Measurements from ENCODE around the gene PIP5K1B.
A peak's percentile ranks its signal among the peaks of the same experiment; 100 is the strongest.

The PIP5K1B gene

DNA sequence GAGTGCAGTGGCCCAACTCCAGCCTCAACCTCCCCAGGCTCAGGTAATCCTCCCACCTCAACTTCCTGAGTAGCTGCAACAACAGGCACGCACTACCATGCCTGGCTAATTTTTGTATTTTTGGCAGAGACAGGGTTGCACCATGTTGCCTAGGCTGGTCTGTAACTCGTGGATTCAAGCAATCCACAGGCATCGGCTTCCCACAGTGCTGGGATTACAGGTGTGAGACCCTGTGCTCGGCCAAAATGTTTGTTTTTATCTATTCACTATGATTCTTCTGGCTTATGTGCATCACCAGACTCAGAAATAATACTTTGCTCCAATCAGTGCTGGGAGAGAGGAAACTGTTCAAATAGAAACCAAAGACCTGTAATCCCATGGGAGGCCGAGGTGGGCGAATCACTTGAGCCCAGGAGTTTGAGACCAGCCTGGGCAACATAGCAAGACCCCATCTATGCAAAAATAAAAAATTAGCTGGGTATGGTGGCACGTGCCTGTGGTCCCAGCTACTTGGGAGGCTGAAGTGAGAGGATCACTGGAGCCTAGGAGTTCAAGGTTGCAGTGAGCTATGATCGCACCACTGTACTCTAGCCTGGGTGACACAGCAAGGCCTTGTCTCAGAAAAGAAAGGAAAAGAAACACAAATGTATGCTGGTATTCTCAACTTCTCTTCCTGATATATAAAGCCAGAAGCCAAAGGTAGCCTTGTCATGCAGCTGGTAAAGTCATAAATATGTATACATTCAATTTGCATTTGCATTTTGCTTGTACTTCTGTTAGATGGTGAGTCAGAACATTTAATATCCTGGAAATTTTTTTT lies 4.5 kb downstream of the PIP5K1B start:
- DNase-seq, result no peak

DNA sequence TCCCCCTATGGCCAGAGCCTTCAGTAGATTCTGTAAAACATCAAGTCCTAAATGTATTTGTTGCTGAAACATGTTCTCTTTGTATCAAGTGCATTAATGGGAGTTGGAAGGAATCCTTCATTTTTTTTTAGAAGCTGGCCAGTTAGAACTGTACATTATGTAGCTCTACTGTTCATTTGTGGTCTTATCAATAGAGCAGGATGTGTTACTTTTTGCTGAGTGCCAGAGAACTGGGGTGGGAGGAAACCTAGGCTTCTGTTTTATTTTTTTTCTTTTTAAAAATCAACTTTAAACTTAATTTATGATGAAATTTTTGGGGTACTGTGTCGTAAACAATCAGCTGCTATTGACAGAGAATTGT lies 5.1 kb downstream of the PIP5K1B start:
- no peak for DNase-seq

DNA sequence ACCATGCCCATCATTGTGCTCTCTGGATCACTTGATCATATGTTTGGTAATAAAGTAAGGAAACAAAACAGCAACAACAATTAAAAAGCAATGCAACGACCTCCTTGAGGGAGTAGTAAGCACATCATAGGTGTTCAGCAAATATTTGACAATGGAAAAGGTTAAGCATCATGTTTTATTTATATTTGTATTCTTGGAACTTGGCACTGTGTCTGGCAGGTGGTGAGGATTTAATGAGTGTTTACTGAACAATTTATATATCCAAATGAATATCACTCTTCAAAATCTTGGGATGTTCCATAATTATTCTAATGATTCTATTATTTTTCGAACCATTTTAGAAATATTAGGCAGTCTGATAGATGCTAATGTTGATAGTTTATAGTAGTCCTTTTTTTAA lies 6.2 kb downstream of the PIP5K1B start:
- no peak for DNase-seq

DNA sequence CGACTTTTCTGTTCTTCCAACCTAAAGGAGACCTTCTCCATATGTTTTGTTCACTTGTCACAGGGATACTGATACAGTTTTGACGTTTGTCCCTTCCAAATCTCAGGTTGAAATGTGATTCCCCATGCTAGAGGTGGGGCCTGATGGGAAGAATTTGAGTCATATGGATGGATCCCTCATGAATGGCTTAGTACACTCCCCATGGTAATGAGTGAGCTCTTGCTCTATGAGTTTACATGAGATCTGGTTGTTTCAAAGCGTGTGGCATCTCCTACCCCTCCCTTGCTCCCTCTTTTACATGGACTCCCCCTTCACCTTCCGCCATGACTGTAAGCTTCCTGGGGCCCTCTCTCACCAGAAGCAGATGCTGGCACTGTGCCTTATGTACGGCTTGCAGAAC lies 6.9 kb downstream of the PIP5K1B start:
- DNase-seq, result no peak

DNA sequence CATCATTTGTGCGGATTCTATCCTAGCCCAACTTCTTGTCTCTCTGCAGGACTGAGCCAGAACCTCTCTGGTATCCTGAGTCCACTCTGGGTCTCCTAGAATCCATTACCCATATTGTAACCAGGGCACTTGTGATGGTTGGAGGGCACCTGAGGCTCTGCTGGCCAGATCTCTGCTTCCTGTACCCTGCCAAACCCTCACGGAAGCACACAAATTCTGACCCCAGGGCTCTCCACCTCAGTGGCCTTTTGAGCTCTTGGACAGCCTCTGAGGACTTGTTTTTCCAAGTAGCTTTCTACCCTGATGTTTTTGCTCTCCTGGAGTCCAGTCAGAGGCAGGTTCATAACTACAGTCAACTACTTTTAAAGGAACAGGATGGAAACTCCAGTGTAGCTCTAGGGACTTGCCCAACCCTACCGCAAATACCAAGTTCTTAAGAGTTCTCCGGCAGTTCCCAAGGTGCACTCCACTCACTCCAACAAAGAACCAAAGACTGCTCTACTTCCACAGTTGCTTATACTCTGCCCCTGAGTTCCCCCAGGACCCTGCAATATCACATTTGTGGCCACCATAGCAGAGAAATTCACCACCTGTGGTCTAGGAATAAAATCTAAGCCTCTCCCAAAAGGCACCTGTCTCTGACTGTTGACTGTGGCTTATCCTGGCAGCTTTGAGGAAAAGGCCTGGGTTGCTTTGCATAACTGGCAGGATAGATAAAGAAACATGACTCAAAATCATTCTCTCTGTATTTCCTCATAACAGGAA lies 9.6 kb downstream of the PIP5K1B start:
- no peak for DNase-seq

DNA sequence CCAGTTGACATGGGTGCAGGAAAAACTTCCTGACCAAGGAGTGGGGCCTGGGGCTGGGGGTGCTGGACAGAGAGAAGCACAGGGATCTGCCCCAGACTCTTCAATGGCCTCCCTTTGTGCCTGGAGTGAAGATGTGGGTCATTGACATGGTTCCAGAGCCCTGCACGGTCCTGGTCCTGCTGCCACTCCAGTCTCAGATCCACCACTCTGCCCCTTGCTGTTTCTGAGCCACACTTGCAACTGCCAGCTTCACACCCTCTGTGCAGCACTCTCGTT lies 10.1 kb downstream of the PIP5K1B start:
- DNase-seq, result no peak

DNA sequence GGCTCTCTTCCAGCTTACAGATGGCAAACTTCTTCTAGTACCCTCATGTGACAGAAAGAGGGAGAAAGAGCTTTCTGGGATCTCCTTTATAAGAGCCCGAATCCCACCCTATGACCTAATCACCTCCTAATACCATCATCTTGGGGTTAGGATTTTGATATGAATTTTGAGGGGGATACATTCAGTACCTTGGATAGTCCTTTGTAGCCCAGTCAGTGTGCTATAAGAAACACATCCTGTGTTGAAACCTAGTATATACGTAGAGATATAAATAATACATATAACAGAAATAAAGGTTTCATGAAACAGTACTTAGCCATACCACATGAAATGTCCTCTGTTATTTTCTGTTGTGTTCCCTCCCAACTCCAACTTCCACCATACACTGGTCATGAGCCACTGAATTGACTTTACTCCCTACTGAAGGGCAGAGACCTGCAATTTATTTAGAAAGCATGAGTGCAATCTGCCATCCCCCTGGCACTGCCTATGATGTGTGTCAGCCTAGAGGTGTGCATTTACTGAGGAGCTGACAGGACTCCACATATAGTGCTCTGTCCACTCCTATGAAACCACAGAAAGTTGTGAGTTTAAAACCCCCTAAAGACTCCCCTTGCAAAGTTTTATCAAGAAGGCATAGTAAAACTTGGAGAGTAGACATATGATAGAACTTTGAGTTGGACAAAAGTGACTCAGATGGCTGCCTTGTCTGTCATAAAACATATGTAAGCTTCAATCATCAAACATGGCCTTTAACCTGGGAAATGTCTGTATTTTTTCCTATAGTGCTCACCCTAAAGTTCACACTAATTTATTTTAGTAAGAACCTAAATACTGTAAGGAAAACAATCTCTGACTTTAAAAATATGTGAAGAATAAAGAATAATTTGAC lies 12.8 kb downstream of the PIP5K1B start:
- DNase-seq, result no peak

DNA sequence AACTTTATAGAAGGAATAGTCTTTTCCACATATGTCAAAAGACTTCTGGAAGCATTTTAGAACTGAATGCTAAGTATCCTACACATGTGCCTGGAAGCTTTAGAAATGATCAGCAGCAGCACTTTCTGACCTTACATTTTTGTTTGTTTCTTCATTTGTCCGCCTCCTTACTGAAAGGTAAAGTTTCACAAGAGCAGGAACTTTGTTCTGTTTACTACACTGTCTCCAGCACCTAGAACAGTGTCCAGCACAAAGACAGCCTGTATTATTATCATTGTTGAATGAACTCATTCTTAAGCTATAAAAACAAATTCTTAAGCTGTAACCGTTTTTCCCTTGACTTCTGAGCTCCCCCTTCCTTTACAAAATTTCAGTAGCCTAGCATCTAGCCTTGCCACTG lies 14.8 kb downstream of the PIP5K1B start:
- no peak for DNase-seq

DNA sequence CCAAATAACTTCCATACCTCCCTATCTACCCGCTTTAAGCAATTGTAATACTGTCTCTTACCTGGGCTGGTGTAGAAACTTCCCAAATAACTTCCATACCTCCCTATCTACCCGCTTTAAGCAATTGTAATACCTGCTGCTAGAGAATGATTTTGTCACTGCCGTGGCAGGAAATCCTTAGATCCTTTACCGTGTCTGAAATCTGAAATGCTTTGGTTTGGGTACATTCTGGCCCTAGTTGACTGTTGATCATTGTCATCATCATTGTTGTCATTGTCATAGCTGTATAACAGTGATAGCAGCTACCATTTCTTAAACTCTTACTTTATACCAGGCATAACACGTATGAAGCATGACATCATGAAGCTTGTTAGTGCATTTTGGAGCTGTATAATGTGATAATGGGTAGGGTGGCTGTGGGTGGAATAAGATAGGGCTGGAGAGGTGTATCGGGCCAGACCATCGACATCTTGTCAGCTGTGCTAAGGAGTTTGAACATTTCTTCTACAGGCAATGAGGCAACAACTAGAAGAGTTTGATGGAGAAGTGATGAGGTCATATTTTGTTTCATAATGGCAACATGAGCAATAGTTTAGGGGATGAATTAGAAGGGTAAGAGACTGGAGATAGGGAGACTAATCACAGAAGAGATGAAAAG lies 15.7 kb downstream of the PIP5K1B start:
- no peak for DNase-seq

DNA sequence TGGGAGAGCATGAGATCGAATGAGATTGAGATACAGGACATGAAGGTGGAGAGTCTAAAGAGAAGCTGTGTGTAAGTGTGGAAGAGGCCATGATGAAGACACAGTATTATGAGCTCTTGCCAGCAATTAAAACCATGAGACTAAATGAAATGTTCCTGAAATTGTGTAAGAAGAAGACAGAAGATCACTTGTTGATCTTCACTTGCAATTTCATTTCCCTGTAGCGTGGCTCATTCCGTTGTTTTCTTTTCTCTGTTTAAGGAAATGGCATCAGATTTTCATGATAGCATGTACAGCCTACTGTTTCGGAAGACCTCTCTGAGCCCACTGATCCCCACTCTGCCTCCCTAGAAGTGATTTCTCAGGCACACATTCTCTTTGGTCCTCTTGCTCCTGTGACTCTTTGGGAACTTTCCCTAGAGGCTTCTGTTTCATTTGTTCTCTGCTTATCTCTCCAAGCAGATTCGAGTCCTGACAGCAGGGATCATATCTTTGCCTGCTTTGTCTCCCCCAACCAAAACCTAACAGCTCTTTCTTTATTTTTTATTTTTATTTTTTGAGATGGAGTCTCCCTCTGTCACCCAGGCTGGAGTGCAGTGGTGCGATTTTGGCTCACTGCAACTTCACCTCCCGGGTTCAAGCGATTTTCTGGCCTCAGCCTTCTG lies 16.8 kb downstream of the PIP5K1B start:
- no peak for DNase-seq

DNA sequence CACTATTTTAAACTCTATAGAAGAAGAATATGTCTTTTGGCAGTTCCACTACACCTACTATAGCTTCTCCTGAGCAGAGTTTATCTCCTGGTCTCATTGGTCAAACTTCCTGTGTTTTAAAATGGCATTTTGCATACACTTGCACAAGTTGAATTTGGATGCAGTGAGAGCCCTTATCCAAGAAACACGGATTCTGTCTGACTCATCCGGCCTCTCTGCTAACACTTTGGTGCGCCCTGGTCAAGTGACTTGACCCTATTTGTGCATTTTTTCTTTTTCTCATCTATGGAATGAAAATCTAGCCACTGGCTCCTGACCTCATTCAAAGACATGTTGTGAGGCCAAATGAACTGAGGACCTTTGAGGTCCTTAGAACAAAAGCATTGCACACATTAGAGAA lies 20.0 kb downstream of the PIP5K1B start:
- no peak for DNase-seq

DNA sequence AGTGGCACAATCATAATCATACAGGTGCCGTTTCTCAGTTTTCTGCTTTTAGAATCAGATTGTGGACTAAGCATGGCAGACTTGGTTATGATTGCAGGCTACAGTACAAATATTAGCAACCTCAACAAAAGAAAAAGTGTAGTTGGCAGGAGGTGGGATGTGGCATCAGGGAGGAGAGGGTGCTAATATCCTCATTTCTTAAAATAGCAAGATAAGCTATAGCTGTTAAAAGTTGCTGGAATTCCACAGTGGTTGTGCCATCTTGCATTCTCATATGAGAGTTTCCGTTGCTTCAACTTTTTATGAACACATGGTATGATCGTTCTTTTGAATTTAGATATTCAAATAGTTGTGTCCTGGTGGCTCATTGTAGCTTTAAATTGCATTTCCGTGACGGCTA lies 21.4 kb downstream of the PIP5K1B start:
- DNase-seq, result no peak

DNA sequence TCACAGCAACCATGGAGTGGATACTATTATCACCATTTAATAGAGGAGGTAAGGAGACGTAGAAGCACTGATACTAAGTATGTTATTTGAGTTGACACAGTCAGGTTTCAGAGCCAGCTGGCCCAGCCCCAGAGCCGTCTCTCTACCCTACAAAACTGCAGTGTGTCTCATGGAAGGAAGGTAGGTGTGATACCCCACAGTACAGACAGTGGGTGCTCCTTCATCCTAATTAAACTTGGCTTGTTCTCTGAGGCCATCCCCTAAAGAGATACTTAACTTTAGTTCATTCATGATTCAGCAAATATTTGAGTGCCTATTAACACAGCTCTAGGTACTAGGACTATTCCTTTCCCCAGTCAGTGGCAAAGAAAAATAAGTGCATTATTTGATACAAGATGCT lies 22.6 kb downstream of the PIP5K1B start:
- DNase-seq, result no peak

DNA sequence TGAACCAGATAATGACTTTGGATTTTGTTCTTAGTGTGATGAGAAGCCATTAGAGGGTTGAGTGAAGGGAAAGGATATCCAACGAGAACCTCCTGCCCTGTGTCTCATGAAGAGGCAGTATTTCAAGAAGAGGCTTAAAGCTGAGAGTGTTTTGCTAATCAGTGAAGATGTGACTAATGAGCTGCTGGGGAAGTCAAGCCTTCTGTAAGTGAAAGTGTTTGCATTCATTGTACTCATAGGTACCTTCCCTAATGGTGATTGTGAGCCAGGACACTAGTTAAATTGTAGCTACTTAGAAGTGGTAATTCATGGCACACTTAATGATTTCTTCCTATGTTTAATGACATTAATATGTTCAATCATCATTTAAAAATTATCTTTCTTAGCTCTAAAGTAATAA lies 23.7 kb downstream of the PIP5K1B start:
- no peak for DNase-seq

DNA sequence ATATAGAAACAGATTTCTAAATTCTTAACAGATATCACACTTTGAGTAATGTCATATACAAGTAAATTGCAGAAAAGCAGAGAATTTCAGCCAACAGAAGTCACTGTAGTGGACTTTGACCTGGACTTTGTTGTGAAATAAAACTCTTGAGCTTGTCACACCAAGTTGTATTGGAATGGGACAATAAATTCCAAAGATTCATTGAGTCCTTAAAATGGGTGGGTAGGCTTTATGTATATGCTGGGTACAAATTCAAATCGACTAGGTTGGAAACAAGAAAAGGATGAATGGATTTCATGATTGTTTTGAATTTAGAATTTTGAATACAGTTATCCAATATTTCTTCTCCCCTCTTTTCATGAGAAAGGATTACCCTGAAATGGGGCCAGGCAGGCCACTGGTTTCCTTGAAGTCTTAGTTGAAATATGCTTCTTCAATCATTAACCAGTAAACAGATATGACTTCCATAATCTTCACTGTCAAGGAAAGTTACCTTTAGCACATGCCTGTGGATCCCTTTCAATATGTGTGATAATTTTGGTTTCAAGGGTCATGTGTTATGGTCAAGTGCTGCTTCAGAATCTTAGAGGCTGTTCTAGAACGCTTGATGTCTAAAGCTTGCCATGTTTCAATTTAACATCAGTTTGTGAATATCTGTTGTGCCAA lies 25.7 kb downstream of the PIP5K1B start:
- DNase-seq, result no peak

DNA sequence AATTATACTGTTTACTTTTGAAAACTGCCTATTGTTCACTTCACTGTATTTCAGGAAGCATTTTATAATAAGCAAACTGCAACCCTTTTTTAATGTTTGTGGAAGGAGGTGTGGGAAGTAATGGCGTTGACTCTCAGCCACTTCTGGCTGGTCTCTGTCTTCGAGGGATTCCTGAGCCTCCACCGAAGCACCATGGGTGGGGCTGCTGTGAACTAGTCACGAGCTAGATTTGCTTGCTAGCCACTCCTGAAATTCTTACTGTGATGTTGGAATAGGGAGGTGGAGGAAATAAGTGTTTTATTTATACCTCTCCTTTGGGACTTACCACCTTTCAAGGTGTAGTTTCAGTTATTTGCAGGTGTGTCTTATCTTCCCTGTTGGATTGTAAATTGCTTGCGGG lies 26.8 kb downstream of the PIP5K1B start:
- no peak for DNase-seq

DNA sequence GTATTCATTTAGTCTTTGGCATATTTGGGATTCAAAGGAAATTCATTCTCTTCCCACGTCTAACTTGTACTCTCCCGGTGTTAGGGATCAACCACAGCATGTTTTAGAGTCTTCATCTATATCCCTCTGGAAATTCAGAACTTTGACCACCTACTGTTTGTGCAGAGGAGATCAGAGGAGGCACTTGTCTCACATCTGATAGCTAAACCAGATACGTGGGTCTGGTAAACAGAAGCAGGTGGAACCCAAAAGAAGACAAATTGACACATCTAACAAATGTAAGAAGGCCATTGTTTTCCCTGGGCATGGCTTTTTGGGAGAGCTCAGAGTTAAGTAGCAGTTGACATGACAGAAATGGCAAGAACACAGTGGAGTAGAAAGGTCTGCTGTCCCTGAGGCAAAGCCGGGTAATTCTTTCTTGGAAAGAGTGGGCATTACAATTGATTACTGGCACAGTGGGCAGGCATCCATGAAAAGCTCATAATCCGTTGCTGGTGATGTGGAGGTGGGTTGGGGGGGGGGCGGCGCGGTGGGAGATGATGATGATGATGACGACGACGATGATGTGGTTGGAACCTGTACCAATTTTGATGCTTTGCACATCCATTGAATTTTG lies 27.5 kb downstream of the PIP5K1B start:
- DNase-seq, result no peak

DNA sequence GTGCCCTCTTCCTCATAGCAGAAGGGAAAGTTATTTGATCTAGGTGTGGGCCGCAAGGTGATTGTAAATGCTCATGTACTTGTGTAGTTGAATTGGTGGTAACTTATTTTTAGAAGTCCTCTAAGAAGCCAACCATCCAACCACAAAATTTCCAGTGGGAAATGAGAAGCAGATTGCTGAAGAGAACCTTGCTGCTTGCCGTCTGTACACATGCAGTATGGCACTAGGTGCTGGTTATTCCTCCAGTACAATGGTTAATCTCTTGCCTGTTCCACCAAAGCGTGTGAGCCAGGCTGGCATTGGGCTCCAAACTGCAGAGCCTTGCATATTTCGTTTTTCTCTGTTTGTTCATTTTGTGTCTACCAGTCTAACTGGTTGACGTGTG lies 28.0 kb downstream of the PIP5K1B start:
- DNase-seq, result no peak

DNA sequence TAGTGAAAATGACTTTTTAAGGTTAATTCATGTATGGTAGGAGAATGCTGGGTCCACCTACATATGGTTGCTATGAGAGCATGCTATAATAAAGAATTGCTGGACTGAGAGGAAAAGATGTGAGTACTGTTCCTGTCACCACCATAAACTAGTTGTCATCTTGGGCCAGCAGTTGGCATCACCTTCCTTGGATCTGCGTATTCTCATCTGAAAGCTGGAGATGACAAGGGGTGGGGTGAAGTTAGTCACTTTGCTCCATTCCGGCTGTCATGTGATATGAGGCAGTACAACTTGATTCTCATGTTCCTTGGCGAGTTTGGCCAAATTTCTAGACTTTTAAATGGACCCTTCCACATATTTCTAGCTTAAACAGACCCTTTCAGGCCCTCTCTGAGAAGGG lies 33.3 kb downstream of the PIP5K1B start:
- DNase-seq, result no peak

DNA sequence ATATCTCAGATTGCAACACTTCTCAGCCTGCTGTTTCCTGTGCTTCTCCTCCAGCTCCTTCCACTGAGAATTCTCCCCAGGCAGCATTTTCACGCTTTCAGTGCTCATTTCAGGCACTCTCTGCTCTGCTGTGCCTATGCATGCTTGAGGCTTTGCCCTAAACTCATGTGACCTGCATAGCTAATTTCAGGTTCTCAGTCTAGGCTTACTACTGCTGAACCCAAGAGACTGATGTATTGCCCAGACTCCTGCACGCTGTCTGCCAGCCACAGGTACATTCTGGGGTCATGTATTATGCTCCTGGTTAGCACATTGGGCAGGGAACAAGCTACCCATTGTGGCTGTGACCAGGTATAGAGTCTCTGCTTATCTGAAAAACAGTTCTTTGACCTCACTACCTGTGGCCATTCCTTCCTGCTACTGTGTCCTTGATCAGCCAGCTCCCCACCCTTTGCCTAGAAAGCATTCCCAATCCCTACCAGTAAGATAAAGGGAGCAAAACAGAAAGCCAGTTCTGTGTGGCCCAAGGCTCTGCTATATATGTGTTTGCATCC lies 34.7 kb downstream of the PIP5K1B start:
- DNase-seq, result peak; percentile 16

DNA sequence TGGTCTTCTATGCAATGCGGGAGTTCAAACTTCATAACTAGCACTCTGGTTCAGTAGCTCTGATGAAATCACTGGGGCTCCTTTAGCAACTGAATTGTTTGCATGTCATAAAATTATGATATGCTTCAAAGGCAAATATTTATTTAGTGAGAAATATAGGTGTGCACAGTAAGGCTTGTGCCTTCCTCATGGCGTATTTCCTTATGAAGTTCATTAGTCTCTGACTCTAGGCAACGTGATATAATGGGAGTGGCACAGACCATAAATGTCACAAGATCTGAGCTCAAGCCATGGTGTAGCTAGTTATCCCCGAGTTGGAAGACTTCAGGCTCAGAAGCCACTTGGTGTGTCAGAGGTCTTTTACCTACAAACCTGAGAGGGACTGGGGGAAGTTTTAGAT lies 35.5 kb downstream of the PIP5K1B start:
- no peak for DNase-seq
